SK-N-SH (cell line): ENCODE data around the gene PCARE. TPM values are rescaled to one million over a fixed set of nuclear protein-coding genes. Genes with fewer than 3 reads are reported as not detected.

Source experiments
- CTCF ChIA-PET: fragments of 300-600, 350-600 bp; formaldehyde crosslinking; extraction: SDS; loops from one replicate; lab custom pipeline; 2021; lab: Yijun Ruan, JAX
- POLR2A ChIA-PET: fragments of 350-600 bp; sonication (Branson Sonifier 250); formaldehyde crosslinking; extraction: SDS; loops from one replicate; lab custom pipeline; 2020; ENCODE audit warnings: antibody characterized with exemption, inconsistent platforms; lab: Yijun Ruan, JAX
- DNase-seq: peaks from one replicate; pipeline ENCODE4 v3.0.0; 2012
- H2AFZ ChIP-seq: fragments of 200-600 bp; sonication (generic); 2 replicates; pipeline ENCODE4 v1.8.1; 2016; ENCODE audit warnings: antibody characterized with exemption, mild to moderate bottlenecking, low read depth
- H3F3A ChIP-seq: fragments of 200-600 bp; sonication (generic); replicated peaks from 2 replicates; pipeline ENCODE3; 2016; ENCODE audit warnings: antibody characterized with exemption, mild to moderate bottlenecking; ENCODE audit not compliant: insufficient read depth
- H3K27ac ChIP-seq, 2 experiments: fragments of 200-500 bp in 1 of 2; fragments of 200-600 bp in 1 of 2; sonication (Bioruptor generic) in 1 of 2; sonication (generic), shearing (Covaris generic) in 1 of 2; 2 replicates each; pipeline versions ENCODE4 v1.5.1 to v1.6.1; 2014 to 2016; ENCODE audit warnings: low read depth in 2 of 2, inconsistent platforms in 1 of 2, low read length in 1 of 2, mild to moderate bottlenecking in 1 of 2, mixed read lengths in 1 of 2
- H3K27me3 ChIP-seq: fragments of 200-600 bp; sonication (generic), shearing (Covaris generic); 2 replicates; pipeline ENCODE4 v1.6.1; 2016; ENCODE audit warnings: mixed run types; ENCODE audit not compliant: insufficient read depth
- H3K36me3 ChIP-seq, 2 experiments: fragments of 200-500 bp in 1 of 2; fragments of 200-600 bp in 1 of 2; sonication (Bioruptor generic) in 1 of 2; sonication (generic) in 1 of 2; replicated peaks in 1 of 2; 2 replicates each; pipeline versions ENCODE3 to v1.5.1; 2014 to 2016; ENCODE audit warnings: low read length in 1 of 2, mild to moderate bottlenecking in 1 of 2; ENCODE audit not compliant: insufficient read depth in 2 of 2, control insufficient read depth in 1 of 2
- H3K4me1 ChIP-seq, 2 experiments: fragments of 200-500 bp in 1 of 2; fragments of 200-600 bp in 1 of 2; sonication (Bioruptor generic) in 1 of 2; sonication (generic), shearing (Covaris generic) in 1 of 2; 2 replicates each; pipeline versions ENCODE4 v1.5.1 to v1.6.1; 2014 to 2016; ENCODE audit warnings: low read depth in 1 of 2, low read length in 1 of 2, mixed run types in 1 of 2; ENCODE audit not compliant: insufficient read depth in 2 of 2, control insufficient read depth in 1 of 2
- H3K4me2 ChIP-seq: fragments of 200-600 bp; sonication (generic), shearing (Covaris generic); 2 replicates; pipeline ENCODE4 v1.6.1; 2017; ENCODE audit warnings: mixed run types
- H3K4me3 ChIP-seq, 2 experiments: fragments of 200-500 bp in 1 of 2; fragments of 200-600 bp in 1 of 2; sonication (Bioruptor generic) in 1 of 2; sonication (generic), shearing (Covaris generic) in 1 of 2; 2 replicates each; pipeline versions ENCODE4 v1.5.1 to v1.8.1; 2014 to 2016; ENCODE audit warnings: low read depth in 2 of 2, inconsistent platforms in 1 of 2, low read length in 1 of 2, mild to moderate bottlenecking in 1 of 2, mixed read lengths in 1 of 2, moderate library complexity in 1 of 2
- H3K79me2 ChIP-seq: fragments of 200-600 bp; sonication (generic); 2 replicates; pipeline ENCODE4 v1.8.1; 2017; ENCODE audit warnings: mild to moderate bottlenecking; ENCODE audit not compliant: insufficient read depth
- H3K9ac ChIP-seq: fragments of 200-600 bp; sonication (generic); 2 replicates; pipeline ENCODE4 v1.6.1; 2017; ENCODE audit warnings: mixed run types
- H3K9me2 ChIP-seq: fragments of 200-600 bp; sonication (generic); 2 replicates; pipeline ENCODE4 v1.6.1; 2017; ENCODE audit warnings: mixed run types
- H3K9me3 ChIP-seq: fragments of 200-600 bp; sonication (generic); 2 replicates; pipeline ENCODE4 v1.6.1; 2017; ENCODE audit warnings: mixed run types, mild to moderate bottlenecking, moderate library complexity
- H4K20me1 ChIP-seq: fragments of 200-600 bp; sonication (generic); 2 replicates; pipeline ENCODE4 v1.6.1; 2017; ENCODE audit warnings: mild to moderate bottlenecking, mixed run types; ENCODE audit not compliant: insufficient read depth
- CHD2 ChIP-seq: fragments of 150-350 bp; IDR thresholded peaks from 2 replicates; pipeline ENCODE4 v1.6.1; 2018; ENCODE audit warnings: low read length; ENCODE audit not compliant: partially characterized antibody
- ELF1 ChIP-seq: IDR thresholded peaks from 2 replicates; pipeline ENCODE4 v1.4.0; 2012
- EP300 ChIP-seq, 2 experiments: IDR thresholded peaks; 2 replicates each; pipeline versions ENCODE4 v1.4.0 to v1.6.1; 2012; ENCODE audit warnings: borderline replicate concordance in 1 of 2, low read depth in 1 of 2, low read length in 1 of 2
- FOSL2 ChIP-seq: IDR thresholded peaks from 2 replicates; pipeline ENCODE4 v1.4.0; 2012; ENCODE audit warnings: low read depth, mild to moderate bottlenecking, moderate library complexity, borderline replicate concordance
- FOXM1 ChIP-seq: IDR thresholded peaks from 2 replicates; pipeline ENCODE4 v1.4.0; 2012; ENCODE audit warnings: low read depth, mild to moderate bottlenecking
- GATA2 ChIP-seq: sonication (generic); formaldehyde crosslinking; IDR thresholded peaks from 2 replicates; pipeline ENCODE4 v1.5.0; 2020; ENCODE audit warnings: mild to moderate bottlenecking, missing genetic modification reagents
- RFX5 ChIP-seq: IDR thresholded peaks from 2 replicates; pipeline ENCODE4 v1.6.1; 2012; ENCODE audit warnings: mild to moderate bottlenecking, improper control_type of control experiment, low read length
- RXRA ChIP-seq: IDR thresholded peaks from 2 replicates; pipeline ENCODE4 v1.4.0; 2012; ENCODE audit warnings: low read depth, mild to moderate bottlenecking, borderline replicate concordance
- SIN3A ChIP-seq: IDR thresholded peaks from 2 replicates; pipeline ENCODE4 v1.6.1; 2012; ENCODE audit warnings: low read depth, mild to moderate bottlenecking, low read length, moderate library complexity, borderline replicate concordance
- SMC3 ChIP-seq: IDR thresholded peaks from 2 replicates; pipeline ENCODE4 v1.6.1; 2012; ENCODE audit warnings: low read depth, low read length, improper control_type of control experiment
- TAF1 ChIP-seq: IDR thresholded peaks from 2 replicates; pipeline ENCODE4 v1.6.1; 2012; ENCODE audit warnings: low read depth, mild to moderate bottlenecking, low read length, moderate library complexity, borderline replicate concordance
- TCF12 ChIP-seq: IDR thresholded peaks from 2 replicates; pipeline ENCODE4 v1.4.0; 2012
- TEAD4 ChIP-seq: IDR thresholded peaks from 2 replicates; pipeline ENCODE4 v1.4.0; 2012; ENCODE audit warnings: mild to moderate bottlenecking, borderline replicate concordance; ENCODE audit not compliant: insufficient read depth
- WGBS: methylation state at CpG from one replicate; pipeline ENCODE4 v1.1.6; 2017; ENCODE audit warnings: low lambda C conversion rate; 5-methylcytosine and 5-hydroxymethylcytosine counted together
- polyA plus RNA-seq, 3 experiments: library from polyadenylated mRNA; depleted of rRNA; stranded (reverse); fragments of >200 nt; gene quantifications; 2 replicates each; pipeline ENCODE4 v1.2.3, GENCODE V29; 2012
- TF ChIP-seq, protein P1 (sequence below): IDR thresholded peaks from 2 replicates; pipeline ENCODE4 v1.4.0; 2012; ENCODE audit warnings: low read depth, borderline replicate concordance
- TF ChIP-seq, protein P2 (sequence below): fragments of 200-600 bp; sonication (generic); IDR thresholded peaks from 2 replicates; pipeline ENCODE4 v1.6.1; 2017; ENCODE audit warnings: antibody characterized with exemption, mild to moderate bottlenecking, moderate library complexity
- TF ChIP-seq, protein P3 (sequence below): IDR thresholded peaks from 2 replicates; pipeline ENCODE4 v1.4.0; 2012; ENCODE audit warnings: low read depth
- TF ChIP-seq, protein P4 (sequence below): IDR thresholded peaks from 2 replicates; pipeline ENCODE4 v1.4.0; 2012; ENCODE audit warnings: low read depth, borderline replicate concordance
- TF ChIP-seq, protein P5 (sequence below): fragments of 150-350 bp; IDR thresholded peaks from 2 replicates; pipeline ENCODE4 v1.6.1; 2017; ENCODE audit warnings: antibody characterized with exemption, low read length, low read depth, borderline replicate concordance
- TF ChIP-seq, protein P6 (sequence below): IDR thresholded peaks from 2 replicates; pipeline ENCODE4 v1.6.1; 2012; ENCODE audit warnings: mild to moderate bottlenecking, low read depth, low read length, moderate library complexity

PCARE gene
- polyA plus RNA-seq, 1 of the 3 experiments (the other 2 are of a cell fraction), result not detected

DNA sequence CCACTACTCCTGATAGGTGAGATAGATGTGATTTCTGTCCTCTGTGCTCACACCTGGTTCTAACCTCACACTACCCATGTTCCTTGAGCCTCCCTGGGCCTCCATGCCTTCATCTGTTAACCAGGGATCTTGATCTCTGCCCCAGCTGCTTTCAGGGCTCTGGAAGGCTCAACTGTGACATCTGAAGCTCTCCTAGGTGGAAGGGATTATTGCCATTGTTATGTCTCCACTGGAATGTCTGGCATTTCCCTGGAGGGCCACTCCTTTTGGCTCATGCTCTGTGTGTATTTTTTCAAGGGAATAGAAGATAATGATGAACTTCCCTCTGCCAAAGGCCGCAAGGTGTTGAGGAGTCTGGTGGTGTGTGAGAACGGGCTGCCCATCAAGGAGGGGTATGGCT, 41.2 kb downstream of the PCARE start:
- H3K79me2 ChIP-seq, result no peaks in the 10 kb centered on the region
- no peaks in the 10 kb centered on the region for H3K27me3 ChIP-seq
- H3K36me3 ChIP-seq, result no peaks in the 10 kb centered on the region
- H3K9me2 ChIP-seq, result no peaks in the 10 kb centered on the region
- no peaks in the 10 kb centered on the region for H4K20me1 ChIP-seq
- no peak overlapping the region for H2AFZ ChIP-seq
- 53% methylated on average over 2 of the region's 2 CpGs for WGBS
- no peak for TF ChIP-seq SMC3
- no peak for TF ChIP-seq EP300 (IDR thresholded peaks at IDR 0.05; ENCODE audit: borderline replicate concordance in 1 of 2, low read depth in 1 of 2, low read length in 1 of 2)
- TF ChIP-seq, protein P1, sequence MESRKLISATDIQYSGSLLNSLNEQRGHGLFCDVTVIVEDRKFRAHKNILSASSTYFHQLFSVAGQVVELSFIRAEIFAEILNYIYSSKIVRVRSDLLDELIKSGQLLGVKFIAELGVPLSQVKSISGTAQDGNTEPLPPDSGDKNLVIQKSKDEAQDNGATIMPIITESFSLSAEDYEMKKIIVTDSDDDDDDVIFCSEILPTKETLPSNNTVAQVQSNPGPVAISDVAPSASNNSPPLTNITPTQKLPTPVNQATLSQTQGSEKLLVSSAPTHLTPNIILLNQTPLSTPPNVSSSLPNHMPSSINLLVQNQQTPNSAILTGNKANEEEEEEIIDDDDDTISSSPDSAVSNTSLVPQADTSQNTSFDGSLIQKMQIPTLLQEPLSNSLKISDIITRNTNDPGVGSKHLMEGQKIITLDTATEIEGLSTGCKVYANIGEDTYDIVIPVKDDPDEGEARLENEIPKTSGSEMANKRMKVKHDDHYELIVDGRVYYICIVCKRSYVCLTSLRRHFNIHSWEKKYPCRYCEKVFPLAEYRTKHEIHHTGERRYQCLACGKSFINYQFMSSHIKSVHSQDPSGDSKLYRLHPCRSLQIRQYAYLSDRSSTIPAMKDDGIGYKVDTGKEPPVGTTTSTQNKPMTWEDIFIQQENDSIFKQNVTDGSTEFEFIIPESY, result no peak
- TF ChIP-seq SIN3A, result no peak
- TF ChIP-seq TEAD4, result no peak
- TF ChIP-seq RFX5, result no peak
- TF ChIP-seq, protein P2, sequence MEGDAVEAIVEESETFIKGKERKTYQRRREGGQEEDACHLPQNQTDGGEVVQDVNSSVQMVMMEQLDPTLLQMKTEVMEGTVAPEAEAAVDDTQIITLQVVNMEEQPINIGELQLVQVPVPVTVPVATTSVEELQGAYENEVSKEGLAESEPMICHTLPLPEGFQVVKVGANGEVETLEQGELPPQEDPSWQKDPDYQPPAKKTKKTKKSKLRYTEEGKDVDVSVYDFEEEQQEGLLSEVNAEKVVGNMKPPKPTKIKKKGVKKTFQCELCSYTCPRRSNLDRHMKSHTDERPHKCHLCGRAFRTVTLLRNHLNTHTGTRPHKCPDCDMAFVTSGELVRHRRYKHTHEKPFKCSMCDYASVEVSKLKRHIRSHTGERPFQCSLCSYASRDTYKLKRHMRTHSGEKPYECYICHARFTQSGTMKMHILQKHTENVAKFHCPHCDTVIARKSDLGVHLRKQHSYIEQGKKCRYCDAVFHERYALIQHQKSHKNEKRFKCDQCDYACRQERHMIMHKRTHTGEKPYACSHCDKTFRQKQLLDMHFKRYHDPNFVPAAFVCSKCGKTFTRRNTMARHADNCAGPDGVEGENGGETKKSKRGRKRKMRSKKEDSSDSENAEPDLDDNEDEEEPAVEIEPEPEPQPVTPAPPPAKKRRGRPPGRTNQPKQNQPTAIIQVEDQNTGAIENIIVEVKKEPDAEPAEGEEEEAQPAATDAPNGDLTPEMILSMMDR, result no peak
- TF ChIP-seq GATA2, result no peak
- no peak for TF ChIP-seq FOSL2
- TF ChIP-seq, protein P3, sequence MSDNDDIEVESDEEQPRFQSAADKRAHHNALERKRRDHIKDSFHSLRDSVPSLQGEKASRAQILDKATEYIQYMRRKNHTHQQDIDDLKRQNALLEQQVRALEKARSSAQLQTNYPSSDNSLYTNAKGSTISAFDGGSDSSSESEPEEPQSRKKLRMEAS, result no peak
- no peak for TF ChIP-seq ELF1
- no peak for TF ChIP-seq TCF12
- H3K4me2 ChIP-seq, result no peak overlapping the region
- ChIA-PET POLR2A (no interaction called here), CTCF (interaction anchor here (0.5 kb wide), 1 partner anchor 168 kb away, joined by 3 read pairs; no protein-coding TSS in a partner anchor)
- H3K4me1 ChIP-seq, result no peaks in the 10 kb centered on the region
- H3K27ac ChIP-seq, result no peak overlapping the region
- H3K4me3 ChIP-seq, result no peak overlapping the region
- H3K9me3 ChIP-seq, result no peaks in the 10 kb centered on the region
- no peaks in the 10 kb centered on the region for H3F3A ChIP-seq
- DNase-seq, result no peak
- no peak overlapping the region for H3K9ac ChIP-seq

DNA sequence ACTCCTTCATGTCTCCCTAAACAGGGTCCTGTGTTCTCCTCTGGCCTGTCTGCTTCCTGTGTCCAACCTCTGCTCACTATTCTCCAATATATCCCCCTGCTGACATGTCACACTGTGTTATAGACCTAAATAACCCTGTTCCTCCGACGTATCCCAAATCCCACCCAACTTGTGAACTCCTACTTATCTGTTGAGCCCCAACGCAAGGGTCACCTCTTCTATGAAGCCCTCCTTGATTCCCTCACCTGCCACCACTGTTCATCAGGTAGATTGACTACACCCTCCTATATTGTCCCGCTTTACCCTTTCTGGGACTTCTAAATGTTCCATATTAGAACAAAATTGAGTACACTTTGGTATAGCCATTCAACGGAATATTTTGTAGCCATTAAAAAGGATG, 42.1 kb downstream of the PCARE start:
- Histone ChIP-seq H3K27ac (no peak overlapping the region), H2AFZ (no peak overlapping the region), H3K4me1 (no peaks in the 10 kb centered on the region), H3K9me3 (no peaks in the 10 kb centered on the region), H3K9me2 (no peaks in the 10 kb centered on the region), H3F3A (no peaks in the 10 kb centered on the region), H3K36me3 (no peaks in the 10 kb centered on the region), H3K79me2 (no peaks in the 10 kb centered on the region), H3K4me3 (no peak overlapping the region), H3K4me2 (no peak overlapping the region), H3K9ac (no peak overlapping the region), H4K20me1 (no peaks in the 10 kb centered on the region), H3K27me3 (no peaks in the 10 kb centered on the region)
- 75% methylated on average over 5 of the region's 5 CpGs for WGBS
- no peak for DNase-seq
- CTCF ChIA-PET, result no interaction called here
- POLR2A ChIA-PET, result no interaction called here
- TF ChIP-seq FOXM1 (no peak), TAF1 (no peak), RXRA (no peak), CHD2 (no peak), GATA2 (no peak), SMC3 (no peak)
- TF ChIP-seq, protein P4, sequence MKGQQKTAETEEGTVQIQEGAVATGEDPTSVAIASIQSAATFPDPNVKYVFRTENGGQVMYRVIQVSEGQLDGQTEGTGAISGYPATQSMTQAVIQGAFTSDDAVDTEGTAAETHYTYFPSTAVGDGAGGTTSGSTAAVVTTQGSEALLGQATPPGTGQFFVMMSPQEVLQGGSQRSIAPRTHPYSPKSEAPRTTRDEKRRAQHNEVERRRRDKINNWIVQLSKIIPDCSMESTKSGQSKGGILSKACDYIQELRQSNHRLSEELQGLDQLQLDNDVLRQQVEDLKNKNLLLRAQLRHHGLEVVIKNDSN, result no peak
- TF ChIP-seq, protein P5, sequence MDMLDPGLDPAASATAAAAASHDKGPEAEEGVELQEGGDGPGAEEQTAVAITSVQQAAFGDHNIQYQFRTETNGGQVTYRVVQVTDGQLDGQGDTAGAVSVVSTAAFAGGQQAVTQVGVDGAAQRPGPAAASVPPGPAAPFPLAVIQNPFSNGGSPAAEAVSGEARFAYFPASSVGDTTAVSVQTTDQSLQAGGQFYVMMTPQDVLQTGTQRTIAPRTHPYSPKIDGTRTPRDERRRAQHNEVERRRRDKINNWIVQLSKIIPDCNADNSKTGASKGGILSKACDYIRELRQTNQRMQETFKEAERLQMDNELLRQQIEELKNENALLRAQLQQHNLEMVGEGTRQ, result no peak
- TF ChIP-seq, protein P6, sequence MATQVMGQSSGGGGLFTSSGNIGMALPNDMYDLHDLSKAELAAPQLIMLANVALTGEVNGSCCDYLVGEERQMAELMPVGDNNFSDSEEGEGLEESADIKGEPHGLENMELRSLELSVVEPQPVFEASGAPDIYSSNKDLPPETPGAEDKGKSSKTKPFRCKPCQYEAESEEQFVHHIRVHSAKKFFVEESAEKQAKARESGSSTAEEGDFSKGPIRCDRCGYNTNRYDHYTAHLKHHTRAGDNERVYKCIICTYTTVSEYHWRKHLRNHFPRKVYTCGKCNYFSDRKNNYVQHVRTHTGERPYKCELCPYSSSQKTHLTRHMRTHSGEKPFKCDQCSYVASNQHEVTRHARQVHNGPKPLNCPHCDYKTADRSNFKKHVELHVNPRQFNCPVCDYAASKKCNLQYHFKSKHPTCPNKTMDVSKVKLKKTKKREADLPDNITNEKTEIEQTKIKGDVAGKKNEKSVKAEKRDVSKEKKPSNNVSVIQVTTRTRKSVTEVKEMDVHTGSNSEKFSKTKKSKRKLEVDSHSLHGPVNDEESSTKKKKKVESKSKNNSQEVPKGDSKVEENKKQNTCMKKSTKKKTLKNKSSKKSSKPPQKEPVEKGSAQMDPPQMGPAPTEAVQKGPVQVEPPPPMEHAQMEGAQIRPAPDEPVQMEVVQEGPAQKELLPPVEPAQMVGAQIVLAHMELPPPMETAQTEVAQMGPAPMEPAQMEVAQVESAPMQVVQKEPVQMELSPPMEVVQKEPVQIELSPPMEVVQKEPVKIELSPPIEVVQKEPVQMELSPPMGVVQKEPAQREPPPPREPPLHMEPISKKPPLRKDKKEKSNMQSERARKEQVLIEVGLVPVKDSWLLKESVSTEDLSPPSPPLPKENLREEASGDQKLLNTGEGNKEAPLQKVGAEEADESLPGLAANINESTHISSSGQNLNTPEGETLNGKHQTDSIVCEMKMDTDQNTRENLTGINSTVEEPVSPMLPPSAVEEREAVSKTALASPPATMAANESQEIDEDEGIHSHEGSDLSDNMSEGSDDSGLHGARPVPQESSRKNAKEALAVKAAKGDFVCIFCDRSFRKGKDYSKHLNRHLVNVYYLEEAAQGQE, result no peak
- TF ChIP-seq, protein P3, result no peak
